Endodermal cell (in vitro differentiated cells): ENCODE data around the gene FGF3. TPM values are rescaled to one million over a fixed set of nuclear protein-coding genes. Genes with fewer than 3 reads are reported as not detected.

Experiments used
- DNase-seq: peaks from one replicate; pipeline ENCODE4 v3.0.0-alpha.2; 2017
- H3K27ac ChIP-seq: 2 replicates; pipeline ENCODE4 v1.5.1; 2013; ENCODE audit warnings: mild to moderate bottlenecking, low read depth, low read length, moderate library complexity
- H3K27me3 ChIP-seq: 2 replicates; pipeline ENCODE4 v1.6.1; 2013; ENCODE audit warnings: mild to moderate bottlenecking, low read length, moderate library complexity; ENCODE audit not compliant: insufficient read depth, control insufficient read depth, poor library complexity, severe bottlenecking
- H3K36me3 ChIP-seq: 2 replicates; pipeline ENCODE4 v1.7.0; 2013; ENCODE audit warnings: mild to moderate bottlenecking, low read length, moderate library complexity; ENCODE audit not compliant: control insufficient read depth, insufficient read depth
- H3K4me1 ChIP-seq: one replicate; pipeline ENCODE4 v1.7.0; 2013; ENCODE audit warnings: low read length; ENCODE audit not compliant: control insufficient read depth, insufficient read depth
- H3K4me3 ChIP-seq: 2 replicates; pipeline ENCODE4 v1.5.1; 2013; ENCODE audit warnings: mild to moderate bottlenecking, low read length, moderate library complexity
- H3K9ac ChIP-seq: 2 replicates; pipeline ENCODE4 v1.6.1; 2013; ENCODE audit warnings: mild to moderate bottlenecking, low read length, moderate library complexity; ENCODE audit not compliant: poor library complexity, severe bottlenecking; ENCODE audit errors: extremely low read depth
- H3K9me3 ChIP-seq: 2 replicates; pipeline ENCODE4 v1.6.1; 2013; ENCODE audit warnings: mild to moderate bottlenecking, low read length, moderate library complexity; ENCODE audit not compliant: control insufficient read depth
- H3K27ac Mint-ChIP-seq: 2 replicates; pipeline ENCODE4 v1.8.0; 2020; ENCODE audit warnings: mixed read lengths
- H3K27me3 Mint-ChIP-seq: 2 replicates; pipeline ENCODE4 v1.8.0; 2021; ENCODE audit warnings: mild to moderate bottlenecking, mixed read lengths; ENCODE audit not compliant: insufficient read depth
- H3K36me3 Mint-ChIP-seq: 2 replicates; pipeline ENCODE4 v1.8.0; 2020; ENCODE audit warnings: low read depth, mixed read lengths
- H3K4me1 Mint-ChIP-seq: 2 replicates; pipeline ENCODE4 v1.8.0; 2020; ENCODE audit warnings: mixed read lengths
- H3K4me3 Mint-ChIP-seq: 2 replicates; pipeline ENCODE4 v1.8.0; 2020; ENCODE audit warnings: mild to moderate bottlenecking, moderate library complexity, mixed read lengths
- H3K9me3 Mint-ChIP-seq: 2 replicates; pipeline ENCODE4 v1.8.0; 2020; ENCODE audit warnings: mild to moderate bottlenecking, mixed read lengths
- WGBS, 2 experiments: methylation state at CpG; one replicate each; pipeline versions ENCODE4 v1.1.5 to v1.1.7; 2013; ENCODE audit warnings: missing lambda C conversion rate in 2 of 2, mixed read lengths in 1 of 2; ENCODE audit not compliant: insufficient coverage in 1 of 2, insufficient read length in 1 of 2; 5-methylcytosine and 5-hydroxymethylcytosine counted together
- total RNA-seq, 2 donors: library from RNA; stranded (reverse); fragmentation: NEBNext Ultra II Directional in 1 of 2; extraction: Animal tissue kit (Norgen Biotek cat#: 25700) in 1 of 2; gene quantifications; 2 replicates in 1 of 2; 3 replicates in 1 of 2; pipeline ENCODE4 v1.2.1, GENCODE V29; 2021
- TF ChIP-seq, protein P1 (sequence below): fragments of 200-600 bp; sonication (generic); conservative IDR thresholded peaks from 2 replicates; pipeline ENCODE4 v1.5.0; 2021; ENCODE audit warnings: antibody characterized with exemption, mild to moderate bottlenecking

FGF3 gene
- total RNA-seq, 2 donors from 2014 or later: not detected

- Histone ChIP-seq H3K27ac (no peak overlapping the region), H3K9me3 (no peaks in the 10 kb centered on the region), H3K27me3 (peaks cover 4% of the 10 kb centered on the region), H3K4me3 (no peak overlapping the region), H3K9ac (no peak overlapping the region), H3K36me3 (no peaks in the 10 kb centered on the region), H3K4me1 (no peaks in the 10 kb centered on the region)
- Mint-ChIP-seq H3K4me1 (peaks cover 3% of the 10 kb centered on the region), H3K4me3 (no peak overlapping the region), H3K27me3 (peaks cover 20% of the 10 kb centered on the region), H3K36me3 (no peaks in the 10 kb centered on the region), H3K9me3 (no peaks in the 10 kb centered on the region), H3K27ac (no peak overlapping the region)
- TF ChIP-seq, protein P1, sequence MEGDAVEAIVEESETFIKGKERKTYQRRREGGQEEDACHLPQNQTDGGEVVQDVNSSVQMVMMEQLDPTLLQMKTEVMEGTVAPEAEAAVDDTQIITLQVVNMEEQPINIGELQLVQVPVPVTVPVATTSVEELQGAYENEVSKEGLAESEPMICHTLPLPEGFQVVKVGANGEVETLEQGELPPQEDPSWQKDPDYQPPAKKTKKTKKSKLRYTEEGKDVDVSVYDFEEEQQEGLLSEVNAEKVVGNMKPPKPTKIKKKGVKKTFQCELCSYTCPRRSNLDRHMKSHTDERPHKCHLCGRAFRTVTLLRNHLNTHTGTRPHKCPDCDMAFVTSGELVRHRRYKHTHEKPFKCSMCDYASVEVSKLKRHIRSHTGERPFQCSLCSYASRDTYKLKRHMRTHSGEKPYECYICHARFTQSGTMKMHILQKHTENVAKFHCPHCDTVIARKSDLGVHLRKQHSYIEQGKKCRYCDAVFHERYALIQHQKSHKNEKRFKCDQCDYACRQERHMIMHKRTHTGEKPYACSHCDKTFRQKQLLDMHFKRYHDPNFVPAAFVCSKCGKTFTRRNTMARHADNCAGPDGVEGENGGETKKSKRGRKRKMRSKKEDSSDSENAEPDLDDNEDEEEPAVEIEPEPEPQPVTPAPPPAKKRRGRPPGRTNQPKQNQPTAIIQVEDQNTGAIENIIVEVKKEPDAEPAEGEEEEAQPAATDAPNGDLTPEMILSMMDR: no peak
- DNase-seq: no peak
- 90 to 91% methylated on average over 5 to 9 of the region's 9 CpGs for WGBS, 2 experiments
These were observed 12.0 kb downstream of the FGF3 start for GRCh38 chr11:69807106-69807815.

DNA sequence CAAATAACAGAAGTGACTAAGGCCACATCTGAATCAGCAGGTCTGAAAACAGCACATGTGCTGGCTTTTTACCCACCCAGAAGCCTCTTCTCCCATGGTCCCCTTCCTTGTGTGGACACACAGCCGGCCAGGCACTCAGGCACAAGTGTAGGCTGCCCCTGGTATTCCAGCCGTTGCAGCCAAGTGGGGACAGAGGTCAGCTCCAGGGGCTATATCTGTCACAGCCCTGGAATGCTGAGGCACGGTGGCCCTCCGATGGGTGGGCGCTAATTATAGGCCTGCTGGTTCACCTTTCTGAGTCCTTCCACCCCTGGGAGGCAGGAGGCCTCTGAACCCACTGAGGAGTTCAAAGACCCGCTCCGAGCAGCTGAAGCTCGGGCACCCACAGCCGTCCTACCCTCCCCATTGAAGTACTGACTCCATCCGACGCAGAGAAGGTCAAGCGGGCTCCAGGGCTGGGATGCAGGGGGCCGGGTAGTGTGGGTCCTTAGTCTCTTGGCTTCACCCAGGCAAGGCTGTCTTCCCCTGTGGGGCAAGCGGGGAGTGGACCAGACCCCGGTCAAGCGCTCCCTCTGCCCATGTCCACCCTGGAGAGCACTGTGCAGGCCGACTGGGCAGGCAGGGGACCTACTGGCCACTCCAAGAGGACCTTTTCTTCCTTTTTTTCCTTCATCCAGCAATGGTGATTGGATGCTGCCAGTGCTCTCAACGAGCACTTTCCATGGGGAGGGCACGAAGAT, 14.3 kb downstream of the FGF3 start:
- 87 to 88% methylated on average over 11 to 19 of the region's 19 CpGs for WGBS, 2 experiments
- TF ChIP-seq, protein P1: no peak
- Mint-ChIP-seq H3K9me3 (peaks cover 2% of the 10 kb centered on the region), H3K4me3 (no peak overlapping the region), H3K27ac (no peak overlapping the region), H3K27me3 (peaks cover 17% of the 10 kb centered on the region), H3K36me3 (no peaks in the 10 kb centered on the region), H3K4me1 (peaks cover 3% of the 10 kb centered on the region)
- H3K36me3 ChIP-seq: no peaks in the 10 kb centered on the region
- H3K9ac ChIP-seq: no peak overlapping the region
- no peaks in the 10 kb centered on the region for H3K27me3 ChIP-seq
- no peak overlapping the region for H3K4me3 ChIP-seq
- no peaks in the 10 kb centered on the region for H3K9me3 ChIP-seq
- H3K27ac ChIP-seq: no peak overlapping the region
- DNase-seq: no peak
- no peaks in the 10 kb centered on the region for H3K4me1 ChIP-seq

- DNase-seq: no peak
- H3K27me3 Mint-ChIP-seq: peaks cover 12% of the 10 kb centered on the region
- Histone ChIP-seq H3K27me3 (no peaks in the 10 kb centered on the region), H3K36me3 (no peaks in the 10 kb centered on the region), H3K9me3 (no peaks in the 10 kb centered on the region), H3K4me3 (no peak overlapping the region), H3K4me1 (no peaks in the 10 kb centered on the region), H3K27ac (no peak overlapping the region), H3K9ac (no peak overlapping the region)
- H3K27ac Mint-ChIP-seq: no peak overlapping the region
- H3K36me3 Mint-ChIP-seq: no peaks in the 10 kb centered on the region
- peaks cover 2% of the 10 kb centered on the region for H3K9me3 Mint-ChIP-seq
- TF ChIP-seq, protein P1: no peak
- H3K4me3 Mint-ChIP-seq: no peak overlapping the region
- H3K4me1 Mint-ChIP-seq: peaks cover 3% of the 10 kb centered on the region
These were observed 15.5 kb downstream of the FGF3 start for GRCh38 chr11:69803604-69804218.
